Measurements from ENCODE around the gene ZDHHC3. TPM values are rescaled to one million over a fixed set of nuclear protein-coding genes. Genes with fewer than 3 reads are reported as not detected.

ZDHHC3 gene
- total and polyA plus RNA-seq, 12 donors, result 30.1 to 148 (median 95.8) TPM

- H3K4me3 ChIP-seq, result no peak overlapping the region
- TF ChIP-seq POLR2A (IDR thresholded peaks at IDR 0.05) (peak in 1 of 2 donors; percentile 40), CTCF (IDR thresholded peaks at IDR 0.05) (no peak)
- H3K27ac ChIP-seq, result peak overlapping the region; percentile 50 to 87 (median 56)
- intact Hi-C loops (cut with DNase I), result no loop called here
- peaks cover 0 to 67% of the 10 kb centered on the region in 2 donors for H3K36me3 ChIP-seq (replicated peaks in 1 of 2)
- peaks cover 24 to 31% of the 10 kb centered on the region in 2 donors for H3K4me1 ChIP-seq (replicated peaks in 1 of 2)
- H3K9me3 ChIP-seq (replicated peaks in 1 of 3), result no peaks in the 10 kb centered on the region
- WGBS, 4 donors, result 49 to 54% (median 50%) methylated on average over 4 of the region's 4 CpGs
- DNase-seq, result peak; percentile 76 to 92 (median 87)
- no peaks in the 10 kb centered on the region for H3K27me3 ChIP-seq
These were observed 24.8 kb upstream of the ZDHHC3 start for GRCh38 chr3:45000823-45001222.

GRCh38 chr3:44999782-45000181 lies 23.8 kb upstream of the ZDHHC3 start:
- H3K4me1 ChIP-seq (replicated peaks in 1 of 2), result peaks cover 34 to 41% of the 10 kb centered on the region in 2 donors
- DNase-seq, result no peak
- intact Hi-C loops (cut with DNase I), result no loop called here
- 86 to 90% (median 90%) methylated on average over 2 of the region's 2 CpGs for WGBS, 4 donors
- H3K36me3 ChIP-seq (replicated peaks in 1 of 2), result peaks cover 0 to 59% of the 10 kb centered on the region in 2 donors
- no peak for TF ChIP-seq POLR2A (IDR thresholded peaks at IDR 0.05)
- H3K9me3 ChIP-seq (replicated peaks in 1 of 3), result no peaks in the 10 kb centered on the region
- peak overlapping the region in 4 of 5 donors; percentile 54 to 87 (median 69) for H3K27ac ChIP-seq
- H3K4me3 ChIP-seq, result no peak overlapping the region
- H3K27me3 ChIP-seq, result no peaks in the 10 kb centered on the region

GRCh38 chr3:44996556-44996969 lies 20.6 kb upstream of the ZDHHC3 start:
- no peak overlapping the region for H3K4me3 ChIP-seq
- peak in 2 of 7 donors; percentile 72 to 83 for DNase-seq
- peak overlapping the region; percentile 68 to 87 (median 75) for H3K27ac ChIP-seq
- no peaks in the 10 kb centered on the region for H3K9me3 ChIP-seq (replicated peaks in 1 of 3)
- H3K27me3 ChIP-seq, result no peaks in the 10 kb centered on the region
- peaks cover 0 to 37% of the 10 kb centered on the region in 2 donors for H3K36me3 ChIP-seq (replicated peaks in 1 of 2)
- intact Hi-C loops (cut with DNase I), result no loop called here
- 23 to 39% (median 36%) methylated on average over 3 of the region's 3 CpGs for WGBS, 4 donors
- TF ChIP-seq CTCF (IDR thresholded peaks at IDR 0.05) (no peak), POLR2A (IDR thresholded peaks at IDR 0.05) (no peak)
- H3K4me1 ChIP-seq (replicated peaks in 1 of 2), result peaks cover 53 to 68% of the 10 kb centered on the region in 2 donors

GRCh38 chr3:44995142-44995770 lies 19.3 kb upstream of the ZDHHC3 start:
- intact Hi-C loops (cut with DNase I), result no loop called here
- peak overlapping the region; percentile 68 to 87 (median 75) for H3K27ac ChIP-seq
- H3K36me3 ChIP-seq (replicated peaks in 1 of 2), result peaks cover 0 to 38% of the 10 kb centered on the region in 2 donors
- no peaks in the 10 kb centered on the region for H3K27me3 ChIP-seq
- peaks cover 45 to 64% of the 10 kb centered on the region in 2 donors for H3K4me1 ChIP-seq (replicated peaks in 1 of 2)
- TF ChIP-seq CTCF (IDR thresholded peaks at IDR 0.05), result no peak
- DNase-seq, result peak; percentile 51 to 85 (median 68)
- H3K9me3 ChIP-seq (replicated peaks in 1 of 3), result no peaks in the 10 kb centered on the region
- H3K4me3 ChIP-seq, result no peak overlapping the region
- 31 to 61% (median 59%) methylated on average over 1 to 8 of the region's 8 CpGs for WGBS, 4 donors

Data from adrenal gland (tissue), 12 donors.